ENCODE measurements around the gene PARP1. TPM values are rescaled to one million over a fixed set of nuclear protein-coding genes. Genes with fewer than 3 reads are reported as not detected.
"Not testable (repeated sequence)": the region's sequence is repeated elsewhere in the genome, so short reads cannot be mapped to it uniquely, and the experiment has no call there.

Gene PARP1
- total and polyA plus RNA-seq, 9 donors = 24.7 to 74.6 (median 63.1) TPM

DNA sequence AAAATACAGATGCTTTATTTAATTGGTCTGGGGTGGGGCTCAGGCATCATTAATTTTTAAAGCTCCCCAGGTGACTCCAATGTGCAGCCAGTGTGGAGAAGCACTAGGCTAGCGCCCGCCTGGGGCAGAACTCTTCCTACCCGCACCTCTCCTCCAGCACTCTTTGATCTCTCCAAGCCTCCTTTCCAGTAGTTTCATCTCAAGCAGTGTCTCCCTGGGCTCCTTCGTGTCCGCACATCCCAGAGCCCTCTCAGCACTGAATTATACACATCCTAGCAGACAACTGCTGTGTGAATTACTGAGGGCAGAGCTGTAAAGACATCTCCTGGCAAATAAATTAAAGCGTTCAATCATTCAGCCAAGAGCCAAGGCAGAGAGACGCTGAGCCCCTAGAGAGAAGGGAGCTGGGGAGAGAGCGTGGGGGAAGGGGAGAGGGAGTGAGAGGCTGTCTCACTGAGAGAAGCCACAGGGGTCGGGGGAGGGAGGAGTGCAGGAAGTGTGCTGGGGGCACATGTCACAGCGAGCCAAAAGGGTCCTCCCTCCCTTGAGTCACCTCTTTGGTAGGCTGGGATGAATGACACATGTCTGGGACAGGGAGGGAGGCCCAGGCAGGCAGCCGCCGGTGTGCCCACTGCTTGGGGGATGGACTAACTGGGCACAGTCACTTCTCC is 21.0 kb upstream of the PARP1 start:
- no peak overlapping the region for H3K4me3 ChIP-seq
- intact Hi-C loops (cut with DNase I) = loop anchor here in 2 of 4 donors (10.0 kb wide), 1 partner anchor 186 kb away; no protein-coding TSS in a partner anchor
- no peaks in the 10 kb centered on the region for H3K36me3 ChIP-seq
- H3K9me3 ChIP-seq = no peaks in the 10 kb centered on the region
- WGBS, 3 donors = 67 to 76% (median 72%) methylated on average over 12 of the region's 12 CpGs
- peaks cover 4% of the 10 kb centered on the region for H3K4me1 ChIP-seq (ENCODE audit: insufficient read depth)
- no peak for TF ChIP-seq EP300 (IDR thresholded peaks at IDR 0.05)
- TF ChIP-seq, protein P1, sequence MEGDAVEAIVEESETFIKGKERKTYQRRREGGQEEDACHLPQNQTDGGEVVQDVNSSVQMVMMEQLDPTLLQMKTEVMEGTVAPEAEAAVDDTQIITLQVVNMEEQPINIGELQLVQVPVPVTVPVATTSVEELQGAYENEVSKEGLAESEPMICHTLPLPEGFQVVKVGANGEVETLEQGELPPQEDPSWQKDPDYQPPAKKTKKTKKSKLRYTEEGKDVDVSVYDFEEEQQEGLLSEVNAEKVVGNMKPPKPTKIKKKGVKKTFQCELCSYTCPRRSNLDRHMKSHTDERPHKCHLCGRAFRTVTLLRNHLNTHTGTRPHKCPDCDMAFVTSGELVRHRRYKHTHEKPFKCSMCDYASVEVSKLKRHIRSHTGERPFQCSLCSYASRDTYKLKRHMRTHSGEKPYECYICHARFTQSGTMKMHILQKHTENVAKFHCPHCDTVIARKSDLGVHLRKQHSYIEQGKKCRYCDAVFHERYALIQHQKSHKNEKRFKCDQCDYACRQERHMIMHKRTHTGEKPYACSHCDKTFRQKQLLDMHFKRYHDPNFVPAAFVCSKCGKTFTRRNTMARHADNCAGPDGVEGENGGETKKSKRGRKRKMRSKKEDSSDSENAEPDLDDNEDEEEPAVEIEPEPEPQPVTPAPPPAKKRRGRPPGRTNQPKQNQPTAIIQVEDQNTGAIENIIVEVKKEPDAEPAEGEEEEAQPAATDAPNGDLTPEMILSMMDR (IDR thresholded peaks at IDR 0.05) = no peak
- no peak for TF ChIP-seq POLR2A (IDR thresholded peaks at IDR 0.05)
- no peak for DNase-seq
- no peak overlapping the region for H3K27ac ChIP-seq
- no peaks in the 10 kb centered on the region for H3K27me3 ChIP-seq

DNA sequence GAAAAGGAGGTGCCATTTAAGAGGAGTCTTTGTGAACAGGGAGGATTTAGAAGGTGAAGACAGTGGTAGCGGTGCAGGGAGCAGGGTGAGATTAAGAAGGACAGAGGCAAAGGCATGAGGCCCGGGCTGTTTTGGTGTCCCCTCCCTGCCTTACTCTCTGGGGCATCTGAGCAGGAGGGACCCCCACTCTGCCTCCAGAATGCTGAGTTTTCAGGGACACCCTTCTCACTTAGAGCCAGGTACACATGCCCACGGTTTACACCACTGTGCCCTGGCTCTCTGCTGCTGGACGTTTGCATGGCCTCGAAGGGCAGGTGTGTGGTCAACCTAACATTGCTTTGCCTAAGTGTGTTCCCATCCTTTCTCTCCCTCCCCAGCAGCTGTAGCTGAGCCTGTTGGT is 20.5 kb upstream of the PARP1 start:
- WGBS, 3 donors = 60 to 68% (median 67%) methylated on average over 5 of the region's 5 CpGs
- Histone ChIP-seq H3K9me3 (no peaks in the 10 kb centered on the region), H3K27me3 (no peaks in the 10 kb centered on the region), H3K36me3 (no peaks in the 10 kb centered on the region), H3K4me3 (no peak overlapping the region), H3K27ac (no peak overlapping the region), H3K4me1 (ENCODE audit: insufficient read depth) (peaks cover 4% of the 10 kb centered on the region)
- DNase-seq = no peak
- intact Hi-C loops (cut with DNase I) = loop anchor here in 2 of 4 donors (10.0 kb wide), 1 partner anchor 186 kb away; no protein-coding TSS in a partner anchor
- TF ChIP-seq, protein P1 (IDR thresholded peaks at IDR 0.05) = no peak
- TF ChIP-seq POLR2A (IDR thresholded peaks at IDR 0.05) = no peak
- TF ChIP-seq EP300 (IDR thresholded peaks at IDR 0.05) = no peak

DNA sequence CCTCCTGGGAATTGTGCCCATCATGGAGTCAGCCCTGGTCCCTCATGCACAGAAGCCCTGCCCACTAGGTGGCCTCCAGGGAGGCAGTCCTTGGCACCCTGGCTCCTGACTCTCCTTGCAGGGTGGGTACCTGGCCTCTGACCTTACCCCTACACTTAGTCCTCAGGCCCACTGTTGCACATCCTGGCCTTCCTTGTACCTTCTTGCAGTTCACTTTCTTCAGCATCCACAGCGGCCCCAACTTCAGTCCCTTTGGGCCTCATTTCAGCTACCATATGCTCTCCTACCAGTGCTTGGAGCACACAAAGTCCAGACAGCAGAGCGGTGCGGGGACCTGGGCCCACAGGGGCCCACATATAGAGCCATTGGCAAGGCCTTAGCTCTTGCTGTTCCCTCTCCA is 19.2 kb upstream of the PARP1 start:
- Histone ChIP-seq H3K9me3 (no peaks in the 10 kb centered on the region), H3K4me1 (ENCODE audit: insufficient read depth) (peaks cover 4% of the 10 kb centered on the region), H3K27ac (no peak overlapping the region), H3K27me3 (no peaks in the 10 kb centered on the region), H3K4me3 (no peak overlapping the region), H3K36me3 (no peaks in the 10 kb centered on the region)
- DNase-seq = no peak
- WGBS, 3 donors = 83 to 99% (median 94%) methylated on average over 3 of the region's 3 CpGs
- intact Hi-C loops (cut with DNase I) = loop anchor here in 2 of 4 donors (10.0 kb wide), 1 partner anchor 188 kb away; no protein-coding TSS in a partner anchor
- TF ChIP-seq EP300 (IDR thresholded peaks at IDR 0.05) = no peak
- TF ChIP-seq, protein P1 (IDR thresholded peaks at IDR 0.05) = no peak
- TF ChIP-seq POLR2A (IDR thresholded peaks at IDR 0.05) = no peak

DNA sequence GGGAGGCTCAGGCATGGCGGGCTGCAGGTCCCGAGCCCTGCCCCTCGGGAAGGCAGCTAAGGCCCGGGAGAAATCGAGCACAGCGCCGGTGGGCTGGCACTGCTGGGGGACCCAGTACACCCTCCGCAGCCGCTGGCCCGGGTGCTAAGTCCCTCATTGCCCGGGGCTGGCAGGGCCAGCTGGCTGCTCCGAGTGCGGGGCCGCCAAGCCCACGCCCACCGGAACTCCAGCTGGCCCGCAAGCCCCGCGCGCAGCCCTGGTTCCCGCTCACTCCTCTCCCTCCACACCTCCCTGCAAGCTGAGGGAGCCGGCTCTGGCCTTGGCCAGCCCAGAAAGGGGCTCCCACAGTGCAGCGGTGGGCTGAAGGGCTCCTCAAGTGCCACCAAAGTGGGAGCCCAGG is 18.5 kb upstream of the PARP1 start:
- H3K9me3 ChIP-seq; H3K27ac ChIP-seq; DNase-seq; H3K4me1 ChIP-seq (ENCODE audit: insufficient read depth); H3K36me3 ChIP-seq; H3K4me3 ChIP-seq; H3K27me3 ChIP-seq: not testable (repeated sequence)
- intact Hi-C loops (cut with DNase I) = loop anchor here in 2 of 4 donors (10.0 kb wide), 1 partner anchor 188 kb away; no protein-coding TSS in a partner anchor
- 93 to 95% (median 93%) methylated on average over 22 to 23 of the region's 23 CpGs for WGBS, 3 donors

DNA sequence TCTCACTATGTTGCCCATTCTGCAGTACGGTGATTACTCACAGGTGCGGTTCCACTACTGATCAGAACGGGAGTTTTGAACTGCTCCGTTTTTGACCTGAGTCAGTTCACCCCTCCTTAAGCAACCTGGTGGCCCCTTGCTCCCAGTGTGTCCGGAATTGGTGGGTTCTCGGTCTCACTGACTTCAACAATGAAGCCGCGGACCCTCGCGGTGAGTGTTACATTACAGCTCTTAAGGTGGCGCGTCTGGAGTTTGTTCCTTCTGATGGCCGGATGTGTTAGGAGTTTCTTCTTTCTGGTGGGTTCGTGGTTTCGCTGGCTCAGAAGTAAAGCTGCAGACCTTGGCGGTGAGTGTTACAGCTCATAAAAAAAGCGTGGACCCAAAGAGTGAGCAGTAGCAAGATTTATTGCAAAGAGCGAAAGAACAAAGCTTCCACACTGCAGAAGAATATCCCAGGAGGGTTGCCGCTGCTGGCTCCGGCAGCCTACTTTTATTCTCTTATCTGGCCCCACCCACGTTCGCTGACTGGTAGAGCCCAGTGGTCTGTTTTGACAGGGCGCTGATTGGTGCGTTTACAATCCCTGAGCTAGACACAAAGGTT is 17.6 kb upstream of the PARP1 start:
- 45 to 65% (median 46%) methylated on average over 24 of the region's 24 CpGs for WGBS, 3 donors
- intact Hi-C loops (cut with DNase I) = loop anchor here in 2 of 4 donors (10.0 kb wide), 1 partner anchor 189 kb away; no protein-coding TSS in a partner anchor

More for the DNA sequence above, 17.6 kb upstream of the PARP1 start:
- Histone ChIP-seq H3K4me3 (no peak overlapping the region), H3K27ac (no peak overlapping the region), H3K36me3 (no peaks in the 10 kb centered on the region), H3K27me3 (no peaks in the 10 kb centered on the region), H3K4me1 (ENCODE audit: insufficient read depth) (peaks cover 4% of the 10 kb centered on the region), H3K9me3 (no peaks in the 10 kb centered on the region)
- TF ChIP-seq, protein P1 (IDR thresholded peaks at IDR 0.05) = no peak
- TF ChIP-seq POLR2A (IDR thresholded peaks at IDR 0.05) (no peak), EP300 (IDR thresholded peaks at IDR 0.05) (no peak)
- DNase-seq = no peak
